Stimulated activated CD8-positive, alpha-beta memory T cell treated with anti-CD3 and anti-CD28 coated beads, Interleukin-7, amount 100 ng/mL, for 1 hour (primary cell): ENCODE results near the gene MEF2C.

ENCODE experiments used
- DNase-seq, 2 donors: peaks; one replicate each; pipeline ENCODE4 v3.0.0-alpha.2; 2020; ENCODE audit warnings: low read depth in 2 of 2

Gene MEF2C

DNA sequence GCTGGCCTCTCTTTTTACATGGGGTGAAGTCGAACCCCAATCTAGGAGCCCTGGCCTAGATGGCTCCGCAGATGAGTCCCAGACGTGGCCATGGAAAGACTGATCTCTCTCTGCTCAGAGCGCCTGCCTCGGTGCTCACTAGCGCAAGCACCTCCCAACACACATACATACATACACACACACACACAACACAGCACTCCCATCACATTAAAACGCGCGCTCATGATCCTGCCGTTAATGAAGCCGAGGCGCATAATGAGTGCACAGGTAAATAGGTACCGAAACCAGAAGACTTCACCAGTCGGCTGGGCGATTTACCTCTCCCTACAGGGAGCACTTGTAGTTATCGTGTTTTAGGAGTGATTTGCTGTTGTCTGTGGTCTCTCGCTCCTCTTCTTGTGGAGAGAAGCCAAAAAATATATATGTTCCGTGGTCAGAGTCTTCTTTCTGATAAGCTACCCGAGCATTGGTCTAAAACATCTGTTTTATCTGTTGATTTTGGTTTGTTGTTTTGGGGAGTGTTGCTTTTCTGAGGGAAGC lies 207.7 kb downstream of the MEF2C start:
- no peak for DNase-seq

DNA sequence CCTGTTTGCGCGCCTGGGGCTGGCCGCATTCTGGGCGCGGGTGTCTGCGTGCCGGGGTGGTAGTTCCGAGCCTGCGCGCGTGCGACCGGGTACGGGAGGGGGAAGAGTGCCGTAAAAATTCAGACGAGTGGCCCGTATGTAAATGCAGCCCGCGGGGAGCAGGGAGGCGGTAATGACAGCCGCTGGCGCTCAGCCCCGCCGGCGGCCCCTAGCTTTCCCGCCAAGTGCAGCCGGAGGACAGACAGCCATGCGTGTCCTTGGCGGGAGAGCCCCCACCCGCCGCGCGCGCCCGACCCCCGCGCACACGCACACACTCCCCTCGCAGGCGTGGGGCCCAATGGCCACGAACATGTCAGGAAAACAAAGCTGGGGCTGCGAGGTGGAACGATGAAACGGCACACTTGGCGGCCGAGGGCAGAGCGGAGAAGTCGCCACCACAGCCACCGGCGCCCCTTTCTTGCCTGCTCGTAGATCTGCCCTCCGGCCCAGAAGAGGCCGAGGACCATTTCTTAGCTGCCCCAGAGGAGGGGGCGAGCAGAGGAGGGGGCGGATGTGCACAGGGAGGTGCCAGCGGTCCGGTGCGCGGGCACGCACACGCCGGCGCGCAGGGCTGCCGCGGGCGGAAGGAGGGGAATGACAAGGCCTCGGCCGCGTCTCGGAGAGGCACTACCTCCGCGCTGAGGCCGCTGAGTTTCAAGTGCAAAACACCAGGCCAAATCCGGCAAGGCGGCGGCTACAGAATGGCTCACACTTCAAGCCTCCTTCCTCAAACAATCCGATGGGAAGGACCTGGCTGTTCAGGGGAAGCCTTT lies 208.4 kb downstream of the MEF2C start:
- no peak for DNase-seq

GRCh38 chr5:88673253-88674105 lies 209.5 kb downstream of the MEF2C start:
- DNase-seq, result no peak

DNA sequence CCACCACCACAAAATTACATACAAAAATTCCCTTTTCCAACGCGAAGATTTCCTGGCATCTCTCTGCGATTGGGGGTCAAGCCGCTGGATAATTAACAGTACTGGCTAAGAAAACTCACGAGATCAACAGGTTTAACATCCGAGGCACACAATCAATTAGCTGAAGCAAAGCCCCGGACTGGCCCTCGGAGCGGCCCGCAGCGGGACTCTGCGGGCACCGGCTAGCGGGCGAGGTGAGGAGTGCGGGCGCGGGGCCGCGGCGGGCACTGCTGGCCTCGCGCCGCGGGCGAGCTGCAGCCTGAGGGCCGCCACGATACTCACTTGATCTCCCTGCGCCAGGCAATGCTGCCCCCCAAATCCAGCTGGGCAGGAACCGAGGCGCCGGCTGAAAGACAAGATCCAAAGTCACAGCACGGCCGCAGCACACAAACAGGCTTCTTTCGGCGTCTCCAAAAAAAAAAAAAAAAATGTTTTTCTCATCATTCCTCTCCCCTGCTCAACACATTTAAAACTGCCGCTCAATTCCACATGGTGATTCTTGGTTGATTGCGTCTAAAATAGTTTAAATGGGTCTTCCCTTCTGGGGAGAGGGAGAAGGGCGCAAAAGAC lies 210.2 kb downstream of the MEF2C start:
- no peak for DNase-seq

GRCh38 chr5:88671505-88672499 lies 211.2 kb downstream of the MEF2C start:
- no peak for DNase-seq

GRCh38 chr5:88671106-88671504 lies 211.9 kb downstream of the MEF2C start:
- no peak for DNase-seq

GRCh38 chr5:88670461-88670860 lies 212.5 kb downstream of the MEF2C start:
- no peak for DNase-seq

GRCh38 chr5:88669371-88670050 lies 213.5 kb downstream of the MEF2C start:
- no peak for DNase-seq

DNA sequence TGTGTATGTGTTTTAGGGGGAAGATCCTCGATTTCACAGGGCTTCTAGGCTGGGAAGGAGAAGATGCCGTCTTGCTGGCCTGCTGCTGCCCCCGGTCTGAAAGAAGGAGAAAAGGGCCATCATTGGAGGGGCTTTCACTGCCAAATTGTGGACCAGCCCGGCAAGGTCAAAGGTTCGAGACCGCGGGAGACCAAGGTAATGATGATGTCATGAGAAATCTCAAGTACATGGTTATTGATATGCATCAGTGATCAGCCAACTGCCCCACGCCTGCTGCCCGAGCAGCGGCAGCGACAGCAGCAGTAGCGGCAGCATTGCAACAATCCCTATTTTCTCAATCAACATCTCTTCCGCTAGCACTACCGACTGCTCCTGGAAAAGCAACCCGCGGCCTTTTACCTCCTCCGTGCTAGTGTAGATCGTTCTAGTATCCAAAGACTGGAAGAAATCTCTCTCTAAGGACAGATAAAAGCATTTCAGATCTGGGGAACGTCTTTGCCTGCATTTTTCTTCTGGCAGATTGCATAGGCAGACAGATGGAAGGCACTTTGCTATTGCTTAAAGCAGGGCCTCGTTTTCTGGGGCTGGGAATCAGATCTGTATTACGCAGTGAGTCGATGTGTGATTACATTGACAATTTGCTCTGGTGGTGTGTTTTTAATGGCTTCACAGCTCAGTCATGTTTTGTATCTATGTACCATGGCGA lies 215.3 kb downstream of the MEF2C start:
- no peak for DNase-seq
